ENCODE results near the gene CASZ1.
A peak's percentile ranks its signal among the peaks of the same experiment; 100 is the strongest.

Gene CASZ1

GRCh38 chr1:10670190-10670589 lies 126.3 kb downstream of the CASZ1 start:
- no peak overlapping the region for H3K23ac ChIP-seq (ENCODE audit: low read length in 2 of 2)
- H2BK5ac ChIP-seq (ENCODE audit: low read depth, low read length, poor library complexity, severe bottlenecking) = no peak overlapping the region
- H3K79me1 ChIP-seq (replicated peaks; ENCODE audit: low read length, poor library complexity, severe bottlenecking) = no peaks in the 10 kb centered on the region
- H2BK12ac ChIP-seq (ENCODE audit: low read length in 2 of 2) = peak overlapping the region; percentile 79 to 90
- H3K9me3 ChIP-seq (ENCODE audit: control insufficient read depth, low read length) = no peaks in the 10 kb centered on the region
- peak overlapping the region; percentile 65 to 79 for H3K18ac ChIP-seq (ENCODE audit: low read depth in 1 of 2, low read length in 2 of 2)
- peak overlapping the region; percentile 73 for H4K8ac ChIP-seq (ENCODE audit: low read length)
- H2BK120ac ChIP-seq (ENCODE audit: low read depth, low read length) = peak overlapping the region; percentile 71
- H3K4ac ChIP-seq (ENCODE audit: low read depth in 1 of 2, low read length in 2 of 2) = peak overlapping the region; percentile 19 to 64
- no peak overlapping the region for H3K14ac ChIP-seq (ENCODE audit: low read length in 2 of 2)
- H3K4me3 ChIP-seq (ENCODE audit: insufficient read depth in 1 of 2, low read depth in 1 of 2, low read length in 2 of 2) = no peak overlapping the region
- H3K27me3 ChIP-seq (ENCODE audit: control insufficient read depth in 1 of 2, insufficient read depth in 1 of 2, low read length in 2 of 2) = peaks cover 20 to 79% of the 10 kb centered on the region in 2 experiments
- peak overlapping the region; percentile 78 for H2BK15ac ChIP-seq (ENCODE audit: low read depth, poor library complexity, severe bottlenecking)
- H3K4me2 ChIP-seq (ENCODE audit: low read length, poor library complexity, severe bottlenecking) = no peak overlapping the region
- H3K36me3 ChIP-seq (ENCODE audit: control insufficient read depth in 1 of 2, insufficient read depth in 2 of 2, low read depth in 1 of 2, low read length in 2 of 2) = no peaks in the 10 kb centered on the region
- H3K4me1 ChIP-seq (ENCODE audit: control insufficient read depth, insufficient read depth, low read depth, low read length) = peaks cover 19% of the 10 kb centered on the region
- H4K91ac ChIP-seq (ENCODE audit: low read length) = peak overlapping the region; percentile 93
- no peak overlapping the region for H2AK5ac ChIP-seq (ENCODE audit: low read length, severe bottlenecking)
- WGBS = 96% methylated on average over 10 of the region's 10 CpGs
- H3K9ac ChIP-seq (ENCODE audit: low read length) = no peak overlapping the region
- H3K27ac ChIP-seq (ENCODE audit: low read length, poor library complexity, severe bottlenecking) = no peak overlapping the region
- H2AFZ ChIP-seq (ENCODE audit: low read depth, low read length) = no peak overlapping the region
- no peak for DNase-seq

GRCh38 chr1:10669570-10669969 lies 126.9 kb downstream of the CASZ1 start:
- Histone ChIP-seq H3K14ac (ENCODE audit: low read length in 2 of 2) (no peak overlapping the region), H3K27ac (ENCODE audit: low read length, poor library complexity, severe bottlenecking) (no peak overlapping the region)
- WGBS = 48% methylated on average over 12 of the region's 12 CpGs

GRCh38 chr1:10667861-10668761 lies 128.3 kb downstream of the CASZ1 start:
- Histone ChIP-seq H3K14ac (ENCODE audit: low read length in 2 of 2) (no peak overlapping the region), H2BK15ac (ENCODE audit: low read depth, poor library complexity, severe bottlenecking) (peak overlapping the region; percentile 26), H2BK12ac (ENCODE audit: low read length in 2 of 2) (peak overlapping the region; percentile 91 to 94), H4K91ac (ENCODE audit: low read length) (peak overlapping the region; percentile 77), H3K4me1 (ENCODE audit: control insufficient read depth, insufficient read depth, low read depth, low read length) (peaks cover 24% of the 10 kb centered on the region), H3K9me3 (ENCODE audit: control insufficient read depth, low read length) (no peaks in the 10 kb centered on the region), H3K27me3 (ENCODE audit: control insufficient read depth in 1 of 2, insufficient read depth in 1 of 2, low read length in 2 of 2) (peaks cover 23 to 79% of the 10 kb centered on the region in 2 experiments), H2BK5ac (ENCODE audit: low read depth, low read length, poor library complexity, severe bottlenecking) (no peak overlapping the region), H3K9ac (ENCODE audit: low read length) (no peak overlapping the region), H3K23ac (ENCODE audit: low read length in 2 of 2) (no peak overlapping the region), H2AFZ (ENCODE audit: low read depth, low read length) (no peak overlapping the region), H3K79me1 (replicated peaks; ENCODE audit: low read length, poor library complexity, severe bottlenecking) (no peaks in the 10 kb centered on the region), H3K4ac (ENCODE audit: low read depth in 1 of 2, low read length in 2 of 2) (peak overlapping the region; percentile 92 to 95), H3K4me2 (ENCODE audit: low read length, poor library complexity, severe bottlenecking) (no peak overlapping the region), H3K36me3 (ENCODE audit: control insufficient read depth in 1 of 2, insufficient read depth in 2 of 2, low read depth in 1 of 2, low read length in 2 of 2) (no peaks in the 10 kb centered on the region), H4K8ac (ENCODE audit: low read length) (peak overlapping the region; percentile 81), H2BK120ac (ENCODE audit: low read depth, low read length) (peak overlapping the region; percentile 96), H3K27ac (ENCODE audit: low read length, poor library complexity, severe bottlenecking) (no peak overlapping the region), H3K18ac (ENCODE audit: low read depth in 1 of 2, low read length in 2 of 2) (peak overlapping the region; percentile 90 to 97), H2AK5ac (ENCODE audit: low read length, severe bottlenecking) (no peak overlapping the region), H3K4me3 (ENCODE audit: insufficient read depth in 1 of 2, low read depth in 1 of 2, low read length in 2 of 2) (no peak overlapping the region)
- 17% methylated on average over 38 of the region's 40 CpGs for WGBS
- peak; percentile 77 for DNase-seq

More at GRCh38 chr1:10669570-10669969, 126.9 kb downstream of the CASZ1 start:
- Histone ChIP-seq H2AK5ac (ENCODE audit: low read length, severe bottlenecking) (no peak overlapping the region), H3K9ac (ENCODE audit: low read length) (no peak overlapping the region), H3K9me3 (ENCODE audit: control insufficient read depth, low read length) (no peaks in the 10 kb centered on the region), H3K18ac (ENCODE audit: low read depth in 1 of 2, low read length in 2 of 2) (peak overlapping the region; percentile 11 to 79), H3K79me1 (replicated peaks; ENCODE audit: low read length, poor library complexity, severe bottlenecking) (no peaks in the 10 kb centered on the region), H2BK5ac (ENCODE audit: low read depth, low read length, poor library complexity, severe bottlenecking) (no peak overlapping the region), H2BK12ac (ENCODE audit: low read length in 2 of 2) (peak overlapping the region; percentile 75 to 82), H2BK120ac (ENCODE audit: low read depth, low read length) (peak overlapping the region; percentile 65), H2AFZ (ENCODE audit: low read depth, low read length) (no peak overlapping the region), H3K36me3 (ENCODE audit: control insufficient read depth in 1 of 2, insufficient read depth in 2 of 2, low read depth in 1 of 2, low read length in 2 of 2) (no peaks in the 10 kb centered on the region), H3K23ac (ENCODE audit: low read length in 2 of 2) (no peak overlapping the region), H3K4me1 (ENCODE audit: control insufficient read depth, insufficient read depth, low read depth, low read length) (peaks cover 15% of the 10 kb centered on the region), H3K27me3 (ENCODE audit: control insufficient read depth in 1 of 2, insufficient read depth in 1 of 2, low read length in 2 of 2) (peaks cover 20 to 81% of the 10 kb centered on the region in 2 experiments), H3K4me2 (ENCODE audit: low read length, poor library complexity, severe bottlenecking) (no peak overlapping the region), H3K4ac (ENCODE audit: low read depth in 1 of 2, low read length in 2 of 2) (peak overlapping the region; percentile 40 to 64), H4K8ac (ENCODE audit: low read length) (peak overlapping the region; percentile 73), H4K91ac (ENCODE audit: low read length) (peak overlapping the region; percentile 93), H2BK15ac (ENCODE audit: low read depth, poor library complexity, severe bottlenecking) (no peak overlapping the region), H3K4me3 (ENCODE audit: insufficient read depth in 1 of 2, low read depth in 1 of 2, low read length in 2 of 2) (no peak overlapping the region)
- no peak for DNase-seq

Measured in mesenchymal stem cell (in vitro differentiated cells and primary cell).